GM21619 (cell line): ENCODE results near the gene SCTR.

Experiments used
- ATAC-seq: cut with Tn5 transposase; IDR thresholded peaks from one replicate; pipeline ENCODE4 v1.9.1; 2021; ENCODE audit not compliant: unreplicated experiment

Gene SCTR

GRCh38 chr2:119449521-119449920 lies 74.8 kb downstream of the SCTR start:
- ATAC-seq, result no peak

DNA sequence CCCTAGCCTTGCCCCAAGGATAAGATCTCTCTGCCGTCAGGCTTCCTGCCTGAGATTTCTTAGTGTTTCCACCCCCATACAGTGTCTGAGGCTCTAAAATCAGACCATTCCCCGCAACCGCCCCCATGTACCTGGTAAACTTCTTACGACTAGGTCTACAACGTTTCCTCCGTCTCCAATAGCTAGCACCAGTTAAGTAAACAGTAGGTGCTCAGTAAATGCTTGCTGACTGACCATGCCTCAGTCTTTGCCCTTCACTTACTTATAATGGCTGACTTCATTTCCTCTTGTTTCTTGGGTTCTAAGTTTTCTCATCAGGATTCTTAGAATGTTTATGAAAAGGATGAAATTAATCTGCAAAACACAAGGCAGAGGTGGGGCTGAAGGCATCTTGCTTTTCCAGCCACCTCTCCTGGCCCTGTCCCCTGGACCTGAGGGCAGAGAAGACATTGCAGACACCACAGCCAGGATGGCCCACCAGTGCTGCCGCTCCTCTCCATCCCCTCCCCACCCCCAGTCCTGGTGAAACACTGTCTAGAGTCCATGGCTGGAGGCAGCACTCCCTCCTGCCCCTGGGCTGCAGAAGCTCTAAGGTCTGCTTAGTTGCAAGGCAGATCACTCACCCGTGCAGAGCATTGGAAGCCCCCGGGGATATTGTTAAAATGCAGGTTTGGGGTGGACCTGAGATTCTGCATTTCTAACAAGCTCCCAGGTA lies 75.7 kb downstream of the SCTR start:
- ATAC-seq, result no peak

- no peak for ATAC-seq
Observed at GRCh38 chr2:119446037-119446436, 78.2 kb downstream of the SCTR start.

- ATAC-seq, result no peak
Observed at GRCh38 chr2:119442850-119443249, 81.4 kb downstream of the SCTR start.

DNA sequence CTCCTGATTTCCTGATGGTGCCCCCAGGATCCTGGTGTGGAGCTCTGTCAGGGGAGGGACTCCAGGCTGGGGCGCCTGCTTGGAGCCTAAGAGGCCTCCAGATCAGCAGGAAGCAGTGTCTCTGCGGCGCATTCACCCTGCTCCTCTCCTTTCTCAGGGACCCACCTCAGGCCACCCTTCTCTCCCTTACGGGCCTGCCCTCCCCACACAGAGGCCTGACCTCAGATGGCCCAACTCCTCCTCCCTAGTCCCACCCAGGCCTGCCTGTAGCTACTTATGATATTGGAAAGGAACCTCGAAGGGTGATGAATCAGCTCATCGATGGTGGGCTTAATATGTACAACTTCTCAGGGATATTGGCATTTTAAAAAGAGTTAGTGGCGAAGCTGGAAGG lies 82.1 kb downstream of the SCTR start:
- ATAC-seq, result no peak

- no peak for ATAC-seq
Observed at GRCh38 chr2:119441376-119442225, 82.7 kb downstream of the SCTR start.

DNA sequence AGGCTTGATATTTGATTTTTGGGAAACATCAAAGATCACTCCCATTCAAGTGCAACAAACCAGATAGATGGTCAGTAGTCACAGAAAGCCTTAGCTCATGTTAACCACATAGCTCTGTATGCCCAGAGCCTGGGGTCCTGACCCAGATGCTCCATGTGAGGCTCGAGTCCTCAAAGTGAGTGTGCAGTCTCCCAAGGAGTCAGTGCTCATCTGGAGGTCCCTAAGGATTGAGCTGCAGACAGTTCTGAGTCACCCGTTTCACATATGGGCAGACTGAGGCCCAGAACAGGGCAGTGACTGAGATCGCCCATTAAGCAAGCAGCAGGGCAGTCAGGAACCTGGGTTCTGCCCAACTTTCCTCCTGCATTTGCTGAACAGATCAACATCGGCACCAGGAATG lies 83.4 kb downstream of the SCTR start:
- ATAC-seq, result no peak

- no peak for ATAC-seq
Observed at GRCh38 chr2:119440501-119440870, 83.8 kb downstream of the SCTR start.

DNA sequence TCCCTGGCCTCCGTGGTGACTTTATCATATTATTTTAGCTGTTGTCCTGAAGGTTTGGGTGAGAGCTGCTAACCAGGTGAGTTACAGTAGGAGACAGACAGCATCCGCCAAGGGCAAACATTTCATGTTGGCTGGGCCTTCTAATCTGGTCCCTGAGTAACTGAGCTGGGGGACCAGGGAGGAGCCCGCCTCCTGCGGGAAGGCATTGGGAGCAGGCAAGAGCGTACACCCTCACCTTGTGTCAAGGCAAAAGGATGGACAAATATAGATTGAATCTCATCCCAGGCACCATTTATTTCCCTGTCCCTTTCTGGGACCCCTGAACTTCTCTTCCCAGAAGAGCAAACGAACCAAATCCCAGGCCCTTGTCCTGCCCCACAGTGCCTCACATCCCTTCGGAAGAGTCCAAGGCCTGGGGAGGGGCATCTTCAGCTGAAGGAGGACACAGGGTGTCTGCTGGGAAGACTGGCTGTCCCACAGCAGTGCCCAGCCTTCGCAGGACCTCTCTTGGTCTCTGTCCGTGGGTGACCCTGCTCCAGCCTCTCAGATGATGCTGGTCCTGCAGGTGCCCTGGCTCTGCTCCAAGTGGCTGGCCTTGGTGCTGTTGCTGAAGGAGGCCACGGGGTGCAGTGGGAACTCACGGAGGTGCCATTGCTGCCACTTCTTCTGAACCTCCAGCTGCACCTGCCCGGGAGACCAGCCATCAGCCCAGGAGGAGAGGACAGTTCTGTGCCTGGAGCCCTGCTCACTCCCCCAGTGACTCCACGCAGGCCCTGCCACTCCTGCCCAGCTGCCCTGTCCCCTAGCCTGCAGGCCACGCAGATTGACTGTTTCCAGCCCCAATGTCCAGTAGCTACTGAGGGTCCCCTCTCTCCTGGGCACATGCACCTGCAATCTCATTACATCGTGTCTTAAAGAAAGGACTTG lies 84.4 kb downstream of the SCTR start:
- no peak for ATAC-seq

GRCh38 chr2:119438726-119439284 lies 85.5 kb downstream of the SCTR start:
- ATAC-seq, result no peak

DNA sequence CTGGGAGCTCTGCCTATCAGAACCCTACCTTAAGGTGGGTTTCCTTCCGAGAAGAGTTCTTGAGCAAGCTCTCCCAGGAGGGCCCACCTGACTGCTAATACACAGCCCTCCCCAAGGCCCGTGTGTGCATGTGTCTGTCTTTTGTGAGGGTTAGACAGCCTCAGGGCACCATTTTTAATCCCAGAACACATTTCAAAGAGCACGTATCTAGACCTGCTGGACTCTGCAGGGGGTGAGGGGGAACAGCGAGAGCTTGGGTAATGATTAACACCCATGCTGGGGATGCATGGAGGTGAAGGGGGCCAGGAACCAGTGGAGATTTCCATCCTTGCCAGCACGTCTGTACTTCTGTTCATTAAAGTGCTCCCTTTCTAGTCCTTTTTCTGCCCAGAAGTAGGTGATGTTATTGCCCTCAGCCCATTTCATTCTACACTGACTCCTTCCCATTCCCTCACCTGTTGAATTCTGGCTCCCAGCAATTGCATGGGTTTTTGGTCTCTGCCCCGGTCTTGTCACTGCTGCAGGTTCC lies 86.1 kb downstream of the SCTR start:
- no peak for ATAC-seq

DNA sequence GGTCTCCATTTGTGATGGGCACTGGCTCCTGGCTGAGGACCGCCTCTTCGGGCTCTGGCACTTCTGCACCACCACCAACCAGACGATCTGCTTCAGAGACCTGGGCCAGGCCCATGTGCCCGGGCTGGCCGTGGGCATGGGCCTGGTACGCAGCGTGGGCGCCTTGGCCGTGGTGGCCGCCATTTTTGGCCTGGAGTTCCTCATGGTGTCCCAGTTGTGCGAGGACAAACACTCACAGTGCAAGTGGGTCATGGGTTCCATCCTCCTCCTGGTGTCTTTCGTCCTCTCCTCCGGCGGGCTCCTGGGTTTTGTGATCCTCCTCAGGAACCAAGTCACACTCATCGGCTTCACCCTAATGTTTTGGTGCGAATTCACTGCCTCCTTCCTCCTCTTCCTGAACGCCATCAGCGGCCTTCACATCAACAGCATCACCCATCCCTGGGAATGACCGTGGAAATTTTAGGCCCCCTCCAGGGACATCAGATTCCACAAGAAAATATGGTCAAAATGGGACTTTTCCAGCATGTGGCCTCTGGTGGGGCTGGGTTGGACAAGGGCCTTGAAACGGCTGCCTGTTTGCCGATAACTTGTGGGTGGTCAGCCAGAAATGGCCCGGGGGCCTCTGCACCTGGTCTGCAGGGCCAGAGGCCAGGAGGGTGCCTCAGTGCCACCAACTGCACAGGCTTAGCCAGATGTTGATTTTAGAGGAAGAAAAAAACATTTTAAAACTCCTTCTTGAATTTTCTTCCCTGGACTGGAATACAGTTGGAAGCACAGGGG lies 87.1 kb downstream of the SCTR start:
- ATAC-seq, result no peak

- ATAC-seq, result no peak
Observed at GRCh38 chr2:119435953-119436297, 88.4 kb downstream of the SCTR start.

DNA sequence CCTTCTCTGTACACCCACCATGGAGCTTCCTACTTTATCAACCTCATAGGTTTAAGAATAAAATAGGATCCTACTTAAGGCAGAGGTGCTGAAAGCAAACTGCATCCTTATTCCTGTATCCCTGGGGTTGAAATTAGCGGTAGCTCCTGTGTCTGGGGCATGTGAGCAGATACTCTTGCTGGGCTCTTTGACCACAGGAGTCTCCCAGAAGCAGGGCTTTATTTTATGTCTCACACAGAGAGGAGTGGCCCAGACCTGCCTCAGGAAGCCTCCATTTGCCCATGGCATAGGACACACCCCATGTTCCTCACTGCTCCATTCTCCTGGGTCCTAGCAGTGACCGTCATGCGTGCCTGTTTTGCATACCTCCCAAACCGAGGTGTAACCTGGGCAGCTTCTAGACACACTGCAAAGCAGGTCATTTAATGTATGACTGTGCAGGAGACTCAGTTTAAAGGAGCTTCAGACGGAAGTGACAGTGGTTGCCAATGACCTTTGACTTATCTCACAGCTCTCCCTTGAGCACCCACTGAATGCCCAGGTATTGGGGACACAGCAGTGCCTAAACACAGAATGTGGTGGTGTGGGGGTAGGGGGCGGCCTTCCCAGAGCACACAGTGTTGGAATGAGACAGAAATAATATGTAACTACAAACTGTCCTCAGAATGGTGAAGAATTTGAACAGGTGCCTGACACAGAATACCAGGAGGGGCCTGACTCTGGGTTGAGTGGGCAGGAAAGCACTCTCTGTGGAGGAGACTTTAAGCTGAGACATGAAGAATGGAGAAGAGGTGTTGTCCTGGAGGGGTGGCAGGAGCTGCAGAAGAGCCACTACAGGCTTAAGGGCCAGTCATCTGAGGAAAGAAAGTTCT lies 89.0 kb downstream of the SCTR start:
- ATAC-seq, result no peak

- no peak for ATAC-seq
Observed at GRCh38 chr2:119434664-119435063, 89.6 kb downstream of the SCTR start.

DNA sequence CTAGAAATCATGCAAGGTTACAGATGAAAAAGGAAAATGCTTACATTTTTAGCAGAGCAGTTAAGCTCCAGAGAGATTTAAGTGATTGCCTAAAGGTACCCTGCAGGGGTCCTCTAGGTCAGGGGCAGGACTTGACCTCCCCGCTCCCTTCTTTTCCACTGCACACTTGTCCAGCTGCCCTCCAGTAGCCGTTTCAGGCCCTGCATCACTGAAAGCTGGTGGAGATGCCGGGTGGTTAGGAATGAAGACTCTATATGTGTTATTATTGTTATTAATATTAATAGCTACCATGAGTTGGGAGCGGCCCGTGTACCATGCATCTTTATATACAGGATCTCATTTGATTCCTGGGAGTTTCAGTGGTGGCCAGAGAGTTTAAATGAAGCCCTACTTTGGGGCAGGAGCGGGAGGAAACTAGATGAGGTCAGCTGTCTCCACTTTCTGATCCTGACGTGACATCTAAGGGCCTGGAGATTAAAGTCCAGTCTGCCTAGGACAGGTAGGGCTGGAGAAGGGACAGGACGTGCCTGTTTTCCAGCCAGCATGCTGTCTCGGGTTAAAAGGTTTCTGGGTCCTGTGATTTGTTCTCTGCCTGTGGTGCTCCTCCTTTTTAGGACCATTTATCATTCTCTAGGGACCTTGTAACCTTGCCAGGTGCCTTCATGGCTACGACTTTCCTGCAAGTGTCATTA lies 90.5 kb downstream of the SCTR start:
- no peak for ATAC-seq

DNA sequence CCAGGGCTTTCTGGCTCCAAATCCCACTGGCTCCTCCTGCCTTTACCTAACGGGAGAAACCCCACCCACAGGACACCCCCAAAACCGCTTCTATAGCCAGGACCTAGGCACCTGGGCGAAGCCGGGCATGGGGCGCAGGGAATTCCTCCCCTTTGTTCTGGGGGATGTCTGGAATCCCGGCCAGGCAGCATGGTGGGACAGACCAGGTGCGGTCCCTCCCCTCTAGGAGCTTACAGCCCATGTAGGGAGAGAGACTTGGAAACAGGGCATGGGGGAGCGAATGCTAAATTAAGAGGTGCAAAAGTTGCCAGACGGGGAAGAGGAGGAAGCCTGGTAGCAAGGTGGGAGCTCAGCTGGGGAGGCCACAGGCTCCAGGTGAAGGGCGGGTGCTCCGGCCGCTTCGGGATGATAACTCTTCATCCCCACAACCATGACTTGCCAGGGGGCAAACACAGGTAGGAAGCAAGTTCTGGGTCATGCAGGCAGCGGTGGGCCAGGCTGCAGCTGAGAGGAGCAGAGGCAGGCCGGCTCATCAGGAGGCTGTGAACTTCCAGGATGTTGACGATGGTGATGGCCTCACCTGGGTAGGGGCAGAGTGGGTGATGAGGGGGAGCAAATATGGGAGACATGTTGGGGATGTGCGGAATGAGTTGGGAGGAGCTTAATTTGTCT lies 91.3 kb downstream of the SCTR start:
- ATAC-seq, result no peak
